Measurements from ENCODE around the gene FANCD2OS.

- TF ChIP-seq POLR2AphosphoS5 (IDR thresholded peaks at IDR 0.05; ENCODE audit: insufficient read depth in 1 of 2, low read depth in 1 of 2) (no peak), CTCF (IDR thresholded peaks at IDR 0.05) (no peak)
Measured at GRCh38 chr3:10155658-10156057, 47.6 kb upstream of the FANCD2OS start.

Measured in vagina (tissue), 2 donors.